A549 (cell line): Measurements from ENCODE around the gene MAPK11. TPM values are rescaled to one million over a fixed set of nuclear protein-coding genes. Genes with fewer than 3 reads are reported as not detected.
A peak's percentile ranks its signal among the peaks of the same experiment; 100 is the strongest.
"Not testable (repeated sequence)": the region's sequence is repeated elsewhere in the genome, so short reads cannot be mapped to it uniquely, and the experiment has no call there.

Experiments
- ATAC-seq, 2 experiments: fragments of 200-7000 bp in 1 of 2; fragments of >200 bp in 1 of 2; cut with Nextera tagmentation in 1 of 2; cut with Tn5 transposase in 1 of 2; 3 replicates each; pipeline versions ENCODE4 v1.8.0 to v1.9.1; 2018 to 2020; ENCODE audit warnings: mild to moderate bottlenecking in 1 of 2, moderate library complexity in 1 of 2
- CTCF ChIA-PET: fragments of 300-600 bp; sonication (Branson Sonifier 250); formaldehyde crosslinking; extraction: SDS; loops from one replicate; lab custom pipeline; 2021; ENCODE audit warnings: antibody characterized with exemption, inconsistent platforms; lab: Yijun Ruan, JAX
- POLR2A ChIA-PET: fragments of 350-600 bp; formaldehyde crosslinking; extraction: SDS; loops from one replicate; lab custom pipeline; 2021; ENCODE audit warnings: antibody characterized with exemption, inconsistent platforms; lab: Yijun Ruan, JAX
- DNase-seq, 2 experiments: peaks; one replicate each; pipeline versions ENCODE4 v3.0.0 to v3.0.0-alpha.2; 2011 to 2016; ENCODE audit warnings: low read depth in 1 of 2, low spot score in 1 of 2
- FAIRE-seq: peaks from 2 replicates; lab custom pipeline; 2011; peaks lifted over from hg19 to GRCh38; lab: Jason Lieb, UNC
- H3K27ac ChIP-seq, 2 experiments: fragments of >200 bp; sonication (Bioruptor Twin); formaldehyde crosslinking; 3 replicates each; pipeline ENCODE4 v1.5.1; 2016 to 2017
- H3K4me1 ChIP-seq: fragments of >200 bp; sonication (Bioruptor Twin); formaldehyde crosslinking; 3 replicates; pipeline ENCODE4 v1.6.1; 2016
- H3K4me2 ChIP-seq: fragments of >200 bp; sonication (Bioruptor Twin); formaldehyde crosslinking; 3 replicates; pipeline ENCODE4 v1.6.1; 2016
- H3K4me3 ChIP-seq: fragments of >200 bp; sonication (Bioruptor Twin); formaldehyde crosslinking; 3 replicates; pipeline ENCODE4 v1.5.1; 2016
- H3K9me3 ChIP-seq: fragments of >200 bp; sonication (Bioruptor Twin); formaldehyde crosslinking; 3 replicates; pipeline ENCODE4 v1.6.1; 2016
- ATOH8 ChIP-seq: fragments of 250-450 bp; sonication (Bioruptor Pico); IDR thresholded peaks from 2 replicates; pipeline ENCODE4 v1.5.0; 2020; ENCODE audit warnings: low read depth, mild to moderate bottlenecking, moderate library complexity
- CEBPB ChIP-seq, 2 experiments: fragments of >200 bp in 1 of 2; sonication (Bioruptor Twin) in 1 of 2; formaldehyde crosslinking in 1 of 2; IDR thresholded peaks; 2 replicates each; pipeline ENCODE4 v1.6.1; 2012 to 2016
- EHF ChIP-seq: fragments of 250-450 bp; sonication (Bioruptor Pico); IDR thresholded peaks from 2 replicates; pipeline ENCODE4 v1.5.0; 2020; ENCODE audit warnings: mild to moderate bottlenecking
- EHMT2 ChIP-seq: fragments of 200-600 bp; sonication (generic); IDR thresholded peaks from 2 replicates; pipeline ENCODE4 v1.6.1; 2016; ENCODE audit warnings: antibody characterized with exemption, low read depth, mild to moderate bottlenecking, moderate library complexity
- GATA3 ChIP-seq: IDR thresholded peaks from 2 replicates; pipeline ENCODE4 v1.6.1; 2012; ENCODE audit warnings: borderline replicate concordance
- HDAC2 ChIP-seq: fragments of 200-600 bp; sonication (generic); IDR thresholded peaks from 2 replicates; pipeline ENCODE4 v1.6.1; 2016
- HOXB5 ChIP-seq: fragments of 250-450 bp; sonication (Bioruptor Pico); IDR thresholded peaks from 2 replicates; pipeline ENCODE4 v1.5.0; 2020; ENCODE audit warnings: mild to moderate bottlenecking, moderate library complexity
- KDM5A ChIP-seq: fragments of 200-600 bp; sonication (generic); IDR thresholded peaks from 2 replicates; pipeline ENCODE4 v1.6.1; 2016; ENCODE audit warnings: antibody characterized with exemption, mild to moderate bottlenecking
- MYC ChIP-seq: IDR thresholded peaks from 2 replicates; pipeline ENCODE4 v1.6.1; 2012; ENCODE audit warnings: mild to moderate bottlenecking, inconsistent platforms, low read length, improper control_type of control experiment, borderline replicate concordance
- NPAS2 ChIP-seq: fragments of 250-450 bp; sonication (Bioruptor Pico); IDR thresholded peaks from 2 replicates; pipeline ENCODE4 v1.8.0; 2022; ENCODE audit warnings: mild to moderate bottlenecking, moderate library complexity, borderline replicate concordance
- NR3C1 ChIP-seq: fragments of >200 bp; sonication (Bioruptor Twin); formaldehyde crosslinking; IDR thresholded peaks from 3 replicates; pipeline ENCODE4 v1.6.1; 2017
- RAD21 ChIP-seq, 2 experiments: fragments of >200 bp in 1 of 2; sonication (Bioruptor Twin) in 1 of 2; formaldehyde crosslinking in 1 of 2; IDR thresholded peaks in 1 of 2; conservative IDR thresholded peaks in 1 of 2; 2 replicates in 1 of 2; 3 replicates in 1 of 2; pipeline ENCODE4 v1.6.1; 2012 to 2018; ENCODE audit warnings: inconsistent platforms in 1 of 2
- RCOR1 ChIP-seq: fragments of 150-350 bp; IDR thresholded peaks from 2 replicates; pipeline ENCODE4 v1.6.1; 2014; ENCODE audit warnings: antibody characterized with exemption, low read length, low read depth
- SMC3 ChIP-seq: fragments of >200 bp; sonication (Bioruptor Twin); formaldehyde crosslinking; IDR thresholded peaks from 3 replicates; pipeline ENCODE4 v1.6.1; 2018; ENCODE audit warnings: inconsistent platforms
- ZC3H11A ChIP-seq: fragments of 450-650 bp; IDR thresholded peaks from 2 replicates; pipeline ENCODE4 v1.6.1; 2014; ENCODE audit warnings: antibody characterized with exemption, mild to moderate bottlenecking
- WGBS: methylation state at CpG from one replicate; pipeline ENCODE4 v1.1.6; 2017; ENCODE audit errors: missing lambda C conversion rate; 5-methylcytosine and 5-hydroxymethylcytosine counted together
- polyA plus RNA-seq, 4 experiments: library from polyadenylated mRNA; depleted of rRNA in 3 of 4; stranded (reverse); fragments of >200 nt; fragmentation: RNase III in 1 of 4; extraction: RNeasy Plus Mini Kit Qiagen cat#74134 plus additional on column Dnase treatment in 1 of 4; gene quantifications; 2 replicates in 3 of 4; 3 replicates in 1 of 4; pipeline ENCODE4 v1.2.3, GENCODE V29; 2011 to 2017
- TF ChIP-seq, protein P1 (sequence below): fragments of 200-600 bp; sonication (generic); IDR thresholded peaks from 2 replicates; pipeline ENCODE4 v1.6.1; 2016; ENCODE audit warnings: antibody characterized with exemption, mild to moderate bottlenecking, moderate library complexity
- TF ChIP-seq, protein P2 (sequence below): fragments of 450-650 bp; IDR thresholded peaks from 2 replicates; pipeline ENCODE4 v1.6.1; 2014; ENCODE audit warnings: antibody characterized with exemption
- TF ChIP-seq, protein P3 (sequence below): fragments of >200 bp; sonication (Bioruptor Twin); formaldehyde crosslinking; IDR thresholded peaks from 3 replicates; pipeline ENCODE4 v1.5.1; 2016
- TF ChIP-seq, protein P4 (sequence below): fragments of >200 bp; sonication (Bioruptor Twin); formaldehyde crosslinking; IDR thresholded peaks from 3 replicates; pipeline ENCODE4 v1.6.1; 2016

Gene MAPK11
- polyA plus RNA-seq, 2 of the 4 experiments (the other 2 are of a cell fraction), result 1.6 to 5.5 TPM

DNA sequence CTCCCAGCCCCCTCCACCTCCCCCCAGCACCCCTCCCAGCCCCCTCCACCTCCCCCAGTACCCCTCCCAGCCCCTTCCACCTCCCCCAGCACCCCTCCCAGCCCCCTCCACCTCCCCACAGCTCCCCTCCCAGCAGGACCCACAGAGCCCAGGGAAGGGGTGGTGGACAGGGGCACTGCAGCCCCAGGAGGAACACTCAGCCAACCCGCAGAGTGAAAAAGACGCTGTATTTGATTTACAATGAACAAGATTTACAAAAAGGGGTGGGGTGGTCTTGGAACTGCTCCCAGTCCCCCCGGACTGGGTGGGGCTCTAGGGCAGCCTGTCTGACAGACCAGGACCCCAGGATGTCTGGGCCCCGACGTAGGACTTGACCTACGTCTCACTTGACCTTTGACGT is 4.6 kb upstream of the MAPK11 start:
- Histone ChIP-seq H3K4me2 (no peak overlapping the region), H3K4me3 (no peak overlapping the region), H3K27ac (peak overlapping the region in 1 of 2 experiments; percentile 41; a peak in 1 of 6 replicates), H3K4me1 (peaks cover 22% of the 10 kb centered on the region), H3K9me3 (no peaks in the 10 kb centered on the region; the same call in 2 of the 3 replicates)
- 53% methylated on average over 5 of the region's 7 CpGs for WGBS
- no peak for ATAC-seq
- ChIA-PET CTCF (interaction anchor here (0.9 to 6.2 kb wide), 14 partner anchors 10 to 67 kb away, joined by 3 to 57 read pairs (median 7); partner anchors contain the start of genes DENND6B and PLXNB2), POLR2A (no interaction called here)
- no peak for DNase-seq
- no peak for TF ChIP-seq HOXB5
- TF ChIP-seq, protein P1, sequence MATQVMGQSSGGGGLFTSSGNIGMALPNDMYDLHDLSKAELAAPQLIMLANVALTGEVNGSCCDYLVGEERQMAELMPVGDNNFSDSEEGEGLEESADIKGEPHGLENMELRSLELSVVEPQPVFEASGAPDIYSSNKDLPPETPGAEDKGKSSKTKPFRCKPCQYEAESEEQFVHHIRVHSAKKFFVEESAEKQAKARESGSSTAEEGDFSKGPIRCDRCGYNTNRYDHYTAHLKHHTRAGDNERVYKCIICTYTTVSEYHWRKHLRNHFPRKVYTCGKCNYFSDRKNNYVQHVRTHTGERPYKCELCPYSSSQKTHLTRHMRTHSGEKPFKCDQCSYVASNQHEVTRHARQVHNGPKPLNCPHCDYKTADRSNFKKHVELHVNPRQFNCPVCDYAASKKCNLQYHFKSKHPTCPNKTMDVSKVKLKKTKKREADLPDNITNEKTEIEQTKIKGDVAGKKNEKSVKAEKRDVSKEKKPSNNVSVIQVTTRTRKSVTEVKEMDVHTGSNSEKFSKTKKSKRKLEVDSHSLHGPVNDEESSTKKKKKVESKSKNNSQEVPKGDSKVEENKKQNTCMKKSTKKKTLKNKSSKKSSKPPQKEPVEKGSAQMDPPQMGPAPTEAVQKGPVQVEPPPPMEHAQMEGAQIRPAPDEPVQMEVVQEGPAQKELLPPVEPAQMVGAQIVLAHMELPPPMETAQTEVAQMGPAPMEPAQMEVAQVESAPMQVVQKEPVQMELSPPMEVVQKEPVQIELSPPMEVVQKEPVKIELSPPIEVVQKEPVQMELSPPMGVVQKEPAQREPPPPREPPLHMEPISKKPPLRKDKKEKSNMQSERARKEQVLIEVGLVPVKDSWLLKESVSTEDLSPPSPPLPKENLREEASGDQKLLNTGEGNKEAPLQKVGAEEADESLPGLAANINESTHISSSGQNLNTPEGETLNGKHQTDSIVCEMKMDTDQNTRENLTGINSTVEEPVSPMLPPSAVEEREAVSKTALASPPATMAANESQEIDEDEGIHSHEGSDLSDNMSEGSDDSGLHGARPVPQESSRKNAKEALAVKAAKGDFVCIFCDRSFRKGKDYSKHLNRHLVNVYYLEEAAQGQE, result no peak
- no peak for TF ChIP-seq KDM5A
- TF ChIP-seq EHMT2, result no peak
- TF ChIP-seq ATOH8 (CRISPR knock-in tag), result no peak
- TF ChIP-seq CEBPB (IDR thresholded peaks at IDR 0.05), result no peak
- peak; percentile 20; the same call in 2 of the 3 replicates for TF ChIP-seq SMC3
- no peak for TF ChIP-seq EHF (CRISPR knock-in tag)
- no peak for TF ChIP-seq MYC
- TF ChIP-seq RAD21 (conservative IDR thresholded peaks at IDR 0.05 in 1 of 2, IDR thresholded peaks at IDR 0.05 in 1 of 2), result peak in 1 of 2 experiments; percentile 24; a peak in 1 of 5 replicates
- no peak for TF ChIP-seq HDAC2
- TF ChIP-seq RCOR1, result no peak
- FAIRE-seq, result no peak

- H3K4me2 ChIP-seq, result no peak overlapping the region
- no peak for FAIRE-seq
- 32% methylated on average over 5 of the region's 7 CpGs for WGBS
- no peak overlapping the region for H3K27ac ChIP-seq
- CTCF ChIA-PET, result interaction anchor here (0.7 to 6.2 kb wide), 17 partner anchors 10 to 67 kb away, joined by 3 to 57 read pairs (median 4); partner anchors contain the start of genes DENND6B, HDAC10 and PLXNB2
- peak; percentile 38 to 70 for DNase-seq
- H3K4me1 ChIP-seq, result peaks cover 26% of the 10 kb centered on the region
- H3K9me3 ChIP-seq, result no peaks in the 10 kb centered on the region; the same call in 2 of the 3 replicates
- ATAC-seq, result peak; percentile 35 to 59; a peak in 5 of 6 replicates
- no peak overlapping the region for H3K4me3 ChIP-seq
- TF ChIP-seq, protein P2, sequence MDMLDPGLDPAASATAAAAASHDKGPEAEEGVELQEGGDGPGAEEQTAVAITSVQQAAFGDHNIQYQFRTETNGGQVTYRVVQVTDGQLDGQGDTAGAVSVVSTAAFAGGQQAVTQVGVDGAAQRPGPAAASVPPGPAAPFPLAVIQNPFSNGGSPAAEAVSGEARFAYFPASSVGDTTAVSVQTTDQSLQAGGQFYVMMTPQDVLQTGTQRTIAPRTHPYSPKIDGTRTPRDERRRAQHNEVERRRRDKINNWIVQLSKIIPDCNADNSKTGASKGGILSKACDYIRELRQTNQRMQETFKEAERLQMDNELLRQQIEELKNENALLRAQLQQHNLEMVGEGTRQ, result no peak
- TF ChIP-seq RAD21 (conservative IDR thresholded peaks at IDR 0.05 in 1 of 2, IDR thresholded peaks at IDR 0.05 in 1 of 2) (peak in 1 of 2 experiments; percentile 51; a peak in 3 of 5 replicates), ATOH8 (CRISPR knock-in tag) (no peak), SMC3 (peak; percentile 63), NPAS2 (CRISPR knock-in tag) (no peak), EHMT2 (no peak), GATA3 (no peak), NR3C1 (no peak), ZC3H11A (no peak)
- TF ChIP-seq, protein P3, sequence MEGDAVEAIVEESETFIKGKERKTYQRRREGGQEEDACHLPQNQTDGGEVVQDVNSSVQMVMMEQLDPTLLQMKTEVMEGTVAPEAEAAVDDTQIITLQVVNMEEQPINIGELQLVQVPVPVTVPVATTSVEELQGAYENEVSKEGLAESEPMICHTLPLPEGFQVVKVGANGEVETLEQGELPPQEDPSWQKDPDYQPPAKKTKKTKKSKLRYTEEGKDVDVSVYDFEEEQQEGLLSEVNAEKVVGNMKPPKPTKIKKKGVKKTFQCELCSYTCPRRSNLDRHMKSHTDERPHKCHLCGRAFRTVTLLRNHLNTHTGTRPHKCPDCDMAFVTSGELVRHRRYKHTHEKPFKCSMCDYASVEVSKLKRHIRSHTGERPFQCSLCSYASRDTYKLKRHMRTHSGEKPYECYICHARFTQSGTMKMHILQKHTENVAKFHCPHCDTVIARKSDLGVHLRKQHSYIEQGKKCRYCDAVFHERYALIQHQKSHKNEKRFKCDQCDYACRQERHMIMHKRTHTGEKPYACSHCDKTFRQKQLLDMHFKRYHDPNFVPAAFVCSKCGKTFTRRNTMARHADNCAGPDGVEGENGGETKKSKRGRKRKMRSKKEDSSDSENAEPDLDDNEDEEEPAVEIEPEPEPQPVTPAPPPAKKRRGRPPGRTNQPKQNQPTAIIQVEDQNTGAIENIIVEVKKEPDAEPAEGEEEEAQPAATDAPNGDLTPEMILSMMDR, result peak; percentile 35
- TF ChIP-seq, protein P4, sequence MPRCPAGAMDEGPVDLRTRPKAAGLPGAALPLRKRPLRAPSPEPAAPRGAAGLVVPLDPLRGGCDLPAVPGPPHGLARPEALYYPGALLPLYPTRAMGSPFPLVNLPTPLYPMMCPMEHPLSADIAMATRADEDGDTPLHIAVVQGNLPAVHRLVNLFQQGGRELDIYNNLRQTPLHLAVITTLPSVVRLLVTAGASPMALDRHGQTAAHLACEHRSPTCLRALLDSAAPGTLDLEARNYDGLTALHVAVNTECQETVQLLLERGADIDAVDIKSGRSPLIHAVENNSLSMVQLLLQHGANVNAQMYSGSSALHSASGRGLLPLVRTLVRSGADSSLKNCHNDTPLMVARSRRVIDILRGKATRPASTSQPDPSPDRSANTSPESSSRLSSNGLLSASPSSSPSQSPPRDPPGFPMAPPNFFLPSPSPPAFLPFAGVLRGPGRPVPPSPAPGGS, result no peak
- POLR2A ChIA-PET, result no interaction called here
Observed at GRCh38 chr22:50274311-50274710, 4.1 kb upstream of the MAPK11 start.

DNA sequence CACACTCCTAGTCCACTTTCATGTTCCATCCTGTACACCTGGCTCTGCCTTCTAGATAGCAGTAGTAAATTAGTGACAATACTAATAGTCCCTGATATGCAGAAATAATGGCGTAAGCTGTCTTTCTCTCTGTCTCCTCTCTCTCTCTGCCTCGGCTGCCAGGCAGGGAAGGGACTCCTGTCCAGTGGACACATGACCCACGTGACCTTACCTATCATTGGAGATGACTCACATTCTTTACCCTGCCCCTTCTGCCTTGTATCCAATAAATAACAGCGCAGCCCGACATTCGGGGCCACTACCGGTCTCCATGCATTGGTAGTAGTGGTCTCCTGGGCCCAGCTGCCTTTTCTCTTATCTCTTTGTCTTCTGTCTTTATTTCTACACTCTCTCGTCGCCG is 3.6 kb upstream of the MAPK11 start:
- CTCF ChIA-PET, result interaction anchor here (0.7 to 6.2 kb wide), 17 partner anchors 9 to 68 kb away, joined by 3 to 57 read pairs (median 4); partner anchors contain the start of genes DENND6B, HDAC10 and PLXNB2
- H3K4me2 ChIP-seq, FAIRE-seq, H3K9me3 ChIP-seq, DNase-seq, POLR2A ChIA-PET, H3K4me3 ChIP-seq, H3K27ac ChIP-seq, ATAC-seq: not testable (repeated sequence)
- H3K4me1 ChIP-seq, result peaks cover 32% of the 10 kb centered on the region
- 78% methylated on average over 10 of the region's 10 CpGs for WGBS

- WGBS, result 65% methylated on average over 9 of the region's 11 CpGs
- POLR2A ChIA-PET, H3K4me3 ChIP-seq, DNase-seq, ATAC-seq, FAIRE-seq, H3K4me2 ChIP-seq, H3K9me3 ChIP-seq, H3K27ac ChIP-seq: not testable (repeated sequence)
- H3K4me1 ChIP-seq, result peaks cover 36% of the 10 kb centered on the region
- CTCF ChIA-PET, result interaction anchor here (1.0 to 6.2 kb wide), 15 partner anchors 9 to 68 kb away, joined by 3 to 57 read pairs (median 5); partner anchors contain the start of genes DENND6B, HDAC10 and PLXNB2
Observed at GRCh38 chr22:50273352-50273751, 3.2 kb upstream of the MAPK11 start.
